Measurements from ENCODE around the gene FOCAD. TPM values are rescaled to one million over a fixed set of nuclear protein-coding genes. Genes with fewer than 3 reads are reported as not detected.

The FOCAD gene
- total RNA-seq, 1 experiment from 2014 or later, result 40.7 TPM

DNA sequence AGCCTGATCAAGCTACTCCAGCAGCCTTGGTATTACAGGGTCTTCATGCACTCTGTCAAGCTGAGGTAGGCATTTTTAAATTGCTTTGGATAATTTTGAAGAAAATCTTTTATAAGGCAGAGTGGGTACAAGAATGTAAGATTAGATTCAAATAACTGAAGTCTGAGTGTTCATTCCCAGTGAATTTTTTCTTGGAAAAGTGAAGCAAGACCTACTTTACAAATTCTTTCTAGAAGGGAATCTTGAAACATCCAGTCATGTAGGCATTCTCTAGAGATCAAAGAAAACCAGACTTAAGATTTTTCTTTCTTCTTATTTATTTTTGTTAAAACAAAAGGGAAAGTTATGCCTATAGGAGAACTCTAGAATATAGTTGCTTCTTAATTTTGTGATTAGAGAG is 139.0 kb downstream of the FOCAD start (continued):
- TF ChIP-seq, protein P1, sequence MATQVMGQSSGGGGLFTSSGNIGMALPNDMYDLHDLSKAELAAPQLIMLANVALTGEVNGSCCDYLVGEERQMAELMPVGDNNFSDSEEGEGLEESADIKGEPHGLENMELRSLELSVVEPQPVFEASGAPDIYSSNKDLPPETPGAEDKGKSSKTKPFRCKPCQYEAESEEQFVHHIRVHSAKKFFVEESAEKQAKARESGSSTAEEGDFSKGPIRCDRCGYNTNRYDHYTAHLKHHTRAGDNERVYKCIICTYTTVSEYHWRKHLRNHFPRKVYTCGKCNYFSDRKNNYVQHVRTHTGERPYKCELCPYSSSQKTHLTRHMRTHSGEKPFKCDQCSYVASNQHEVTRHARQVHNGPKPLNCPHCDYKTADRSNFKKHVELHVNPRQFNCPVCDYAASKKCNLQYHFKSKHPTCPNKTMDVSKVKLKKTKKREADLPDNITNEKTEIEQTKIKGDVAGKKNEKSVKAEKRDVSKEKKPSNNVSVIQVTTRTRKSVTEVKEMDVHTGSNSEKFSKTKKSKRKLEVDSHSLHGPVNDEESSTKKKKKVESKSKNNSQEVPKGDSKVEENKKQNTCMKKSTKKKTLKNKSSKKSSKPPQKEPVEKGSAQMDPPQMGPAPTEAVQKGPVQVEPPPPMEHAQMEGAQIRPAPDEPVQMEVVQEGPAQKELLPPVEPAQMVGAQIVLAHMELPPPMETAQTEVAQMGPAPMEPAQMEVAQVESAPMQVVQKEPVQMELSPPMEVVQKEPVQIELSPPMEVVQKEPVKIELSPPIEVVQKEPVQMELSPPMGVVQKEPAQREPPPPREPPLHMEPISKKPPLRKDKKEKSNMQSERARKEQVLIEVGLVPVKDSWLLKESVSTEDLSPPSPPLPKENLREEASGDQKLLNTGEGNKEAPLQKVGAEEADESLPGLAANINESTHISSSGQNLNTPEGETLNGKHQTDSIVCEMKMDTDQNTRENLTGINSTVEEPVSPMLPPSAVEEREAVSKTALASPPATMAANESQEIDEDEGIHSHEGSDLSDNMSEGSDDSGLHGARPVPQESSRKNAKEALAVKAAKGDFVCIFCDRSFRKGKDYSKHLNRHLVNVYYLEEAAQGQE (IDR thresholded peaks at IDR 0.05; ENCODE audit: low read depth), result no peak
- TF ChIP-seq, protein P2, sequence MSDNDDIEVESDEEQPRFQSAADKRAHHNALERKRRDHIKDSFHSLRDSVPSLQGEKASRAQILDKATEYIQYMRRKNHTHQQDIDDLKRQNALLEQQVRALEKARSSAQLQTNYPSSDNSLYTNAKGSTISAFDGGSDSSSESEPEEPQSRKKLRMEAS (IDR thresholded peaks at IDR 0.05), result no peak
- TF ChIP-seq FOSL1 (IDR thresholded peaks at IDR 0.05; ENCODE audit: low read depth) (no peak), TCF7L2 (IDR thresholded peaks at IDR 0.05; ENCODE audit: borderline replicate concordance, extremely low read depth, insufficient read depth, insufficient read length) (no peak), SIN3A (IDR thresholded peaks at IDR 0.05; ENCODE audit: low read depth) (no peak), POLR2A (IDR thresholded peaks at IDR 0.05; ENCODE audit: borderline replicate concordance, extremely low read depth, insufficient read depth, insufficient read length) (no peak), EGR1 (IDR thresholded peaks at IDR 0.05; ENCODE audit: low read depth) (no peak), YY1 (IDR thresholded peaks at IDR 0.05; ENCODE audit: extremely low read depth, insufficient replicate concordance, low read depth, low read length) (no peak), EZH2phosphoT487 (IDR thresholded peaks at IDR 0.05; ENCODE audit: borderline replicate concordance) (no peak), EZH2 (IDR thresholded peaks at IDR 0.05) (no peak), JUND (IDR thresholded peaks at IDR 0.05) (no peak)
- TF ChIP-seq, protein P3, sequence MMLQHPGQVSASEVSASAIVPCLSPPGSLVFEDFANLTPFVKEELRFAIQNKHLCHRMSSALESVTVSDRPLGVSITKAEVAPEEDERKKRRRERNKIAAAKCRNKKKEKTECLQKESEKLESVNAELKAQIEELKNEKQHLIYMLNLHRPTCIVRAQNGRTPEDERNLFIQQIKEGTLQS (IDR thresholded peaks at IDR 0.05), result no peak

DNA sequence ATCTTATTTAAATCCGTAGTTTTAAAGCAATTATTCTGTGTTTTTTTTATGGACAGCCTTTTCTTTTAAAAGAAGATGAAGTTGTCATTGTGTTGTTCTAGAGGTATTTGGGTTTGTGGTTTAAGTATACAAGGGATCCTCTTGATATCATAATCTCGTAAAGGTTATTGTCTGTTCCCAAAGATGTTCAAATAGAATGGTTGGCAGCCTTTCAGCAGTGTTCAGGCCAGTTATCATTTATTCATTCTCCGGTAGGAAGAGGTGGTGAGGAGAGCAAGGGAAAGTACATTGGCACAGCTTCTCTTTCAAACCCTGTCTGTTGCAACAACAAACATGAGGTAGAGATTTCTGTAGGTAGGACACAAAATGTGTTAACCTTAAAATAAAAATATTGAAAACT is 147.0 kb downstream of the FOCAD start:
- Histone ChIP-seq H3K27me3 (ENCODE audit: insufficient read depth, low read length) (no peaks in the 10 kb centered on the region), H3K4me3 (replicated peaks in 1 of 2; ENCODE audit: low read depth in 1 of 2, low read length in 2 of 2) (no peak overlapping the region), H3K4me2 (ENCODE audit: low read length) (no peak overlapping the region), H2AFZ (ENCODE audit: low read depth, low read length, poor library complexity, severe bottlenecking) (no peak overlapping the region), H3K9me2 (ENCODE audit: insufficient read depth) (no peaks in the 10 kb centered on the region), H3K27ac (ENCODE audit: low read depth, low read length) (no peak overlapping the region), H3K79me2 (ENCODE audit: insufficient read depth, low read length) (no peaks in the 10 kb centered on the region), H3K4me1 (ENCODE audit: control insufficient read depth in 1 of 2, insufficient read depth in 2 of 2, low read length in 2 of 2) (peaks cover 0 to 2% of the 10 kb centered on the region in 2 experiments; a peak in 2 of 4 replicates), H3K36me3 (ENCODE audit: control insufficient read depth in 1 of 2, insufficient read depth in 2 of 2, low read length in 2 of 2) (no peaks in the 10 kb centered on the region), H3K9me3 (ENCODE audit: control insufficient read depth in 1 of 2, insufficient read depth in 1 of 2, low read depth in 1 of 2, low read length in 2 of 2) (no peaks in the 10 kb centered on the region), H4K20me1 (ENCODE audit: insufficient read depth) (no peaks in the 10 kb centered on the region), H3K9ac (ENCODE audit: low read length) (no peak overlapping the region)
- DNase-seq (ENCODE audit: low read depth, low spot score), result no peak
- CTCF ChIA-PET, result no interaction called here
- RAD21 ChIA-PET (ENCODE audit: low non-redundant PET in 1 of 2, low total read pairs in 2 of 2, uncharacterized antibody in 2 of 2, unreplicated experiment in 2 of 2), result no interaction called here
- no TSS peak for BruUV-seq (replicated peaks)
- intact Hi-C loops (cut with micrococcal nuclease), result no loop called here
- POLR2A ChIA-PET, result no interaction called here
- ATAC-seq, result no peak
- no peak for TF ChIP-seq CEBPB (IDR thresholded peaks at IDR 0.05; ENCODE audit: low read depth)
- TF ChIP-seq JUND (IDR thresholded peaks at IDR 0.05), result no peak
- no peak for TF ChIP-seq YY1 (IDR thresholded peaks at IDR 0.05; ENCODE audit: extremely low read depth, insufficient replicate concordance, low read depth, low read length)
- no peak for TF ChIP-seq TCF7L2 (IDR thresholded peaks at IDR 0.05; ENCODE audit: borderline replicate concordance, extremely low read depth, insufficient read depth, insufficient read length)
- no peak for TF ChIP-seq CBX3 (IDR thresholded peaks at IDR 0.05; ENCODE audit: low read depth)
- TF ChIP-seq SP1 (IDR thresholded peaks at IDR 0.05; ENCODE audit: low read depth), result no peak
- TF ChIP-seq, protein P4, sequence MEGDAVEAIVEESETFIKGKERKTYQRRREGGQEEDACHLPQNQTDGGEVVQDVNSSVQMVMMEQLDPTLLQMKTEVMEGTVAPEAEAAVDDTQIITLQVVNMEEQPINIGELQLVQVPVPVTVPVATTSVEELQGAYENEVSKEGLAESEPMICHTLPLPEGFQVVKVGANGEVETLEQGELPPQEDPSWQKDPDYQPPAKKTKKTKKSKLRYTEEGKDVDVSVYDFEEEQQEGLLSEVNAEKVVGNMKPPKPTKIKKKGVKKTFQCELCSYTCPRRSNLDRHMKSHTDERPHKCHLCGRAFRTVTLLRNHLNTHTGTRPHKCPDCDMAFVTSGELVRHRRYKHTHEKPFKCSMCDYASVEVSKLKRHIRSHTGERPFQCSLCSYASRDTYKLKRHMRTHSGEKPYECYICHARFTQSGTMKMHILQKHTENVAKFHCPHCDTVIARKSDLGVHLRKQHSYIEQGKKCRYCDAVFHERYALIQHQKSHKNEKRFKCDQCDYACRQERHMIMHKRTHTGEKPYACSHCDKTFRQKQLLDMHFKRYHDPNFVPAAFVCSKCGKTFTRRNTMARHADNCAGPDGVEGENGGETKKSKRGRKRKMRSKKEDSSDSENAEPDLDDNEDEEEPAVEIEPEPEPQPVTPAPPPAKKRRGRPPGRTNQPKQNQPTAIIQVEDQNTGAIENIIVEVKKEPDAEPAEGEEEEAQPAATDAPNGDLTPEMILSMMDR (IDR thresholded peaks at IDR 0.05 in 2 of 3, conservative IDR thresholded peaks at IDR 0.05 in 1 of 3; ENCODE audit: borderline replicate concordance in 1 of 3, insufficient read depth in 1 of 3, low read depth in 2 of 3, low read length in 2 of 3), result no peak
- TF ChIP-seq SRF (IDR thresholded peaks at IDR 0.05; ENCODE audit: low read depth), result no peak
- no peak for TF ChIP-seq FOSL1 (IDR thresholded peaks at IDR 0.05; ENCODE audit: low read depth)
- no peak for TF ChIP-seq EGR1 (IDR thresholded peaks at IDR 0.05; ENCODE audit: low read depth)
- no peak for TF ChIP-seq RAD21 (IDR thresholded peaks at IDR 0.05; ENCODE audit: low read depth)

Measured in HCT116 (cell line).